Activated CD4-positive, alpha-beta T cell treated with anti-CD3 and anti-CD28 coated beads for 36 hours (primary cell): ENCODE results near the gene ROR2. TPM values are rescaled to one million over a fixed set of nuclear protein-coding genes. Genes with fewer than 3 reads are reported as not detected.
"Not testable (repeated sequence)": the region's sequence is repeated elsewhere in the genome, so short reads cannot be mapped to it uniquely, and the experiment has no call there.

Experiments
- ATAC-seq: fragments of 200-7000 bp; cut with Tn5 transposase; one replicate; pipeline ENCODE4 v1.10.0; 2021; ENCODE audit warnings: mild to moderate bottlenecking, moderate library complexity
- CTCF ChIA-PET: fragments of 350-600 bp; sonication (Branson Sonifier 250); formaldehyde crosslinking; loops from one replicate; lab custom pipeline; 2021; ENCODE audit warnings: antibody characterized with exemption; lab: Charles Lee
- POLR2A ChIA-PET: fragments of 350-600 bp; sonication (Branson Sonifier 250); formaldehyde crosslinking; loops from one replicate; lab custom pipeline; 2021; ENCODE audit warnings: antibody characterized with exemption, inconsistent platforms; lab: Charles Lee
- DNase-seq: peaks from one replicate; pipeline ENCODE4 v3.0.0-alpha.2; 2020
- H3K27ac Mint-ChIP-seq: one replicate; pipeline ENCODE4 v1.8.0; 2021; ENCODE audit warnings: mixed read lengths
- H3K27me3 Mint-ChIP-seq: one replicate; pipeline ENCODE4 v1.8.0; 2021; ENCODE audit warnings: mixed read lengths
- H3K36me3 Mint-ChIP-seq: one replicate; pipeline ENCODE4 v1.8.0; 2021; ENCODE audit warnings: low read depth, mixed read lengths
- H3K4me1 Mint-ChIP-seq: one replicate; pipeline ENCODE4 v1.8.0; 2021; ENCODE audit warnings: mixed read lengths
- H3K4me3 Mint-ChIP-seq: one replicate; pipeline ENCODE4 v1.8.0; 2021; ENCODE audit warnings: mild to moderate bottlenecking, moderate library complexity, mixed read lengths
- H3K9me3 Mint-ChIP-seq: one replicate; pipeline ENCODE4 v1.8.0; 2021; ENCODE audit warnings: low read depth, mixed read lengths
- intact Hi-C, 2 experiments: fragments of 100-400 bp; cut with DNase I in 1 of 2; cut with micrococcal nuclease in 1 of 2; formaldehyde crosslinking; loops; one replicate each; pipeline versions ENCODE4 v1.14.2 to v1.15.1; 2022 to 2024; cut with DNase I, micrococcal nuclease
- total RNA-seq, 2 experiments: library from RNA; stranded (reverse); gene quantifications; one replicate each; pipeline ENCODE4 v1.2.3, GENCODE V29; 2021

ROR2 gene
- total RNA-seq, 2 experiments from 2014 or later: not detected

DNA sequence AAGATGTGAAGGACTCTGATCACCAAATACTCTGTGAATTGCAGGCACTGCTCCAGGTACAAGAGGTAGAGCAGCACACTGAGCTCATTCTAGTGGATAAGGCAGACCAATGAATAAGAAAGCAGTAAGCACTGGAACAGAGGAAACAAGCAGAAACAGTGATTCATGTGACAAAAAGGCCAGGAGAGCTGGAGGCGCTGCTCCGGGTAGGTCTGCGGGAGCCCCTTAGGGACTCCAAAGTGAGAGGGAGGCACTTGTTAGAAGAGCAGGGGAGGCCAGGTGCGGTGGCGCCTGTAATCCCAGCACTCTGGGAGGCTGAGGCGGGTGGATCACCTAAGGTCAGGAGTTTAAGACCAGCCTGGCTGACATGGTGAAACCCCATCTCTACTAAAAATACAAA, 294.8 kb downstream of the ROR2 start:
- CTCF ChIA-PET: no interaction called here
- no peaks in the 10 kb centered on the region for H3K36me3 Mint-ChIP-seq
- POLR2A ChIA-PET: no interaction called here
- ATAC-seq: no peak
- intact Hi-C loops: no loop called here
- H3K4me3 Mint-ChIP-seq: no peak overlapping the region
- H3K9me3 Mint-ChIP-seq: no peaks in the 10 kb centered on the region
- H3K4me1 Mint-ChIP-seq: no peaks in the 10 kb centered on the region
- no peak overlapping the region for H3K27ac Mint-ChIP-seq
- peaks cover 10% of the 10 kb centered on the region for H3K27me3 Mint-ChIP-seq
- DNase-seq: no peak

DNA sequence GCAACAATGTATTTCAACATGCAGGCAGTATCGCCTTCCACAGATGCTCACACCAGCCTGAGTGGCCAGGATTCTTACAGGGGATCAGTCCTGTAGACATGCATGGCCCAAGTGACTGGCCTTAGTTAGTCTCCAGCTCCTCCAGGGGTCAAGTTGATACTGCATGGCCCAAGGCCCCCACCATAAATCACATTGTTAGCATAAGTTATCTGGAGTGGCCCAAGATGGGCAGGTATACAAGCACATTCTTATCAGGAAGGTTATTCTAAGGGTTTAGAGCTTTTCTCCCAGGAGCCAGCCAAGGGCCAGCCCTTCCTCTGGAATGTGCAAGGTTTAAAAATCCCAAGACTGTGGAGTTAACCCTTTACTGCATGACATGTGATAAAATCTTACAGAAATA, 295.5 kb downstream of the ROR2 start:
- CTCF ChIA-PET: no interaction called here
- H3K27ac Mint-ChIP-seq: no peak overlapping the region

DNA sequence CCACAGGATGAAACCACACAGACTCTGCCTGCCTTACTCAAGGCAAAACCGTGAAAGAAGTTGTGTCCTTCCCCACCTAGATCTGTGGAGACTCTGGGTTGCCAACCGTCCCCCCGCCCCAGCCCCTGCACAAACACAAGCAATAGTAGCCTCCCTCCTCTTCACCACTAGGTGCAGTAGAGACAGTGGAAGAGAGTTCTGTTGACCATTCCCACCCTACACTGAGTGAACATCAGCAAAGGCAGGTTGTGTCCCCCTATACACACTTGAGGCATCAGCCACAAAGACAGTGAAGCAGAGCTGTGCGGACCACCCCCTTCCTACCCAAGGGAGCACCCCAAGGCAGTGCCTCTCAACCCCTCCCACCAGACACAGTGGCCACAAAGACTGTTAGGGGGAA, 302.7 kb downstream of the ROR2 start:
- intact Hi-C loops: no loop called here
- Mint-ChIP-seq H3K4me3 (no peak overlapping the region), H3K27me3 (peaks cover 22% of the 10 kb centered on the region), H3K36me3 (no peaks in the 10 kb centered on the region), H3K9me3 (no peaks in the 10 kb centered on the region), H3K4me1 (no peaks in the 10 kb centered on the region), H3K27ac (no peak overlapping the region)
- POLR2A ChIA-PET: no interaction called here
- DNase-seq (no peak), ATAC-seq (no peak)
- CTCF ChIA-PET: no interaction called here

More for the DNA sequence above, 295.5 kb downstream of the ROR2 start:
- ATAC-seq: no peak
- intact Hi-C loops: no loop called here
- Mint-ChIP-seq H3K27me3 (peaks cover 10% of the 10 kb centered on the region), H3K36me3 (no peaks in the 10 kb centered on the region), H3K9me3 (no peaks in the 10 kb centered on the region), H3K4me1 (no peaks in the 10 kb centered on the region), H3K4me3 (no peak overlapping the region)
- no peak for DNase-seq
- POLR2A ChIA-PET: no interaction called here

DNA sequence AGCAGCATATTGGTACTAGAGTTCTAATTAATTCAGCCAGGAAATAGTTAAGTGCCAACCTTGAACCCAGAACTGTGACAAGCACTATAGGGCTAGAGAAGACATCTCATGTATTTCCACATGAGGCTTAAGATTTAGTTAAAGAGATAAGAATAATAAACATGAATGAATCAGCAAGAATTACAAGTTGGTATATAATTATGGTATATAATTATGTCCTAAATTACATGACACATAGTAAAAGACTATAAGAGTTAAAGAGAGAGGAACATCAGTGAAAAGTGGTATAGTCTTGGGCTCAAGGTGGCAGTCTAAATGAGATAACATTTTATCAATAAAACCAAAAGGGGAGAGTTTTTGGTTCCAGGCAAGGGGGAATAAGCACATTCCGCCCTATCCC, 303.3 kb downstream of the ROR2 start:
- Mint-ChIP-seq H3K9me3 (no peaks in the 10 kb centered on the region), H3K4me3 (no peak overlapping the region)
- intact Hi-C loops: no loop called here

DNA sequence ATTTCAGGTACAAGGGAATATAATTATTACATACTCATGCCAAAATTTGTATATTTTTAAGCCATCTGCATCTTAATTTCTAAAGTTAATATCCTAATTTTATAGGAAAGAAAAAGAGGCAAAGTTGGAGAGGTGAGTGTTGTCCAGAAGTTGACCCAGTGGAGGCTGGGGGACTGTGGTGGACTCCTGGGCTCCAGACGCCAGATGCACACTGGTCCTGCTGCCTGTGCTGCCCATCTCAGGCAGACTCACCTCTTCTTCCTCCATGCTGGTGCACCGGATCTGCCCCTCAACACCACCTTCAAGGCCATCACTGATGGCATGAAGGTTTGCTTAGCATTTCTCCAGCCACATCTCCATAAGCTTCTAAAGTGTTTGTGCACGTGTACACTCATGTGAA, 305.6 kb downstream of the ROR2 start:
- Mint-ChIP-seq H3K4me3 (no peak overlapping the region), H3K27ac (no peak overlapping the region), H3K4me1 (no peaks in the 10 kb centered on the region), H3K27me3 (peaks cover 19% of the 10 kb centered on the region), H3K36me3 (no peaks in the 10 kb centered on the region), H3K9me3 (peaks cover 7% of the 10 kb centered on the region)
- ATAC-seq (no peak), DNase-seq (no peak)
- intact Hi-C loops: no loop called here
- POLR2A ChIA-PET: no interaction called here
- CTCF ChIA-PET: no interaction called here

More for the DNA sequence above, 303.3 kb downstream of the ROR2 start:
- Mint-ChIP-seq H3K36me3 (no peaks in the 10 kb centered on the region), H3K4me1 (no peaks in the 10 kb centered on the region), H3K27ac (no peak overlapping the region), H3K27me3 (peaks cover 22% of the 10 kb centered on the region)
- DNase-seq: no peak
- ATAC-seq: no peak
- POLR2A ChIA-PET: no interaction called here
- CTCF ChIA-PET: no interaction called here

DNA sequence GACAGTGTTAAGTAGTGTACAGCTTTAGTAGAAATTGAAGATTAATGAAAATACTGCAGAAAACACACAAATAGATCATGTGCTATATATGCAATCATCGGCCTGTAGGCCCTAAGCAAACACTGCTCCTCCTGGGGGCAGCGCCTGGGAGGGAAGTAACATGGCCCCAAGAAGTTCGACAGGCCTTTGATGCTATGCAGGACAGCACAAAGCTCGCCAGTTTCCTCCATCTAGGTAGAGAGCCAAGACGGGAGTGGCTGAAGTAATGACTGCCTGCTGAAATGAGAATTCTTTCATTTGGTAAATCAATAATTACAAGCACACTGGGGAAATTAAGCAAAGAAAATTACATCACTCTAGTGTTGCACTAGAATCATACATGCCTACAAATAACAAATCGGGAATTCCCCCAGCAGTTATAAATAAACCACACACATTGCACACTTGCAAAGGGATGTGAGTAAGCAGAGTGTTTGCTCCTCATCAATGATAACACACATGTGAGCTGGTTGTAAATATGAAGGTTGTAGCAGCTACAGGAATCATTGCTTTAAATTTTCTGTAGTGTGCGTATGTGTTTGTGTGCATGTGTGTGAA, 306.4 kb downstream of the ROR2 start:
- intact Hi-C loops: no loop called here
- Mint-ChIP-seq H3K4me1 (no peaks in the 10 kb centered on the region), H3K4me3 (no peak overlapping the region), H3K9me3 (peaks cover 7% of the 10 kb centered on the region), H3K27ac (no peak overlapping the region), H3K36me3 (no peaks in the 10 kb centered on the region), H3K27me3 (peaks cover 17% of the 10 kb centered on the region)
- ATAC-seq (no peak), DNase-seq (no peak)
- POLR2A ChIA-PET: no interaction called here
- CTCF ChIA-PET: no interaction called here

DNA sequence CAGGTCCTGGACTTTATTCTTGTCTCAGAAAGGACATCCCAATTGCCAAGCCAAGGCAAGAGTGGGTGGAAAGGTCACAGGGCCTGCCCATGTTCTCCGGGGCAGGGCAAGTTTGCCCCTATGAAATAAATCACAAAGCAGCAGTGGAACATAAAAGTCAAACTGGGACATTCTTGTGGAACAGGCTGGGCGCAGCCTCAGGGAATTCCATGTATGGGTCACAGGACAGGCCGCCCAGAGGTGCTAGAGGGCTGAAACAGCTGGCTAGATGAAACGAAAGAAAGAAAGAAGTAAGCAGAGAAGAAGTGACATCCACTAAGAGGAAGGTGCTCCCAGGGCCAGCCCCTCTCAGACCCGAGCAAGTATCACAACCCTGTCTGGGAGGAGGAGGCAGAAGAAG, 307.3 kb downstream of the ROR2 start:
- H3K27me3 Mint-ChIP-seq: peaks cover 14% of the 10 kb centered on the region
- H3K4me1 Mint-ChIP-seq: no peaks in the 10 kb centered on the region
- DNase-seq (no peak), ATAC-seq (no peak)
- peaks cover 7% of the 10 kb centered on the region for H3K9me3 Mint-ChIP-seq
- no peak overlapping the region for H3K27ac Mint-ChIP-seq
- ChIA-PET CTCF (no interaction called here), POLR2A (no interaction called here)
- no peak overlapping the region for H3K4me3 Mint-ChIP-seq
- no peaks in the 10 kb centered on the region for H3K36me3 Mint-ChIP-seq
- intact Hi-C loops: no loop called here

DNA sequence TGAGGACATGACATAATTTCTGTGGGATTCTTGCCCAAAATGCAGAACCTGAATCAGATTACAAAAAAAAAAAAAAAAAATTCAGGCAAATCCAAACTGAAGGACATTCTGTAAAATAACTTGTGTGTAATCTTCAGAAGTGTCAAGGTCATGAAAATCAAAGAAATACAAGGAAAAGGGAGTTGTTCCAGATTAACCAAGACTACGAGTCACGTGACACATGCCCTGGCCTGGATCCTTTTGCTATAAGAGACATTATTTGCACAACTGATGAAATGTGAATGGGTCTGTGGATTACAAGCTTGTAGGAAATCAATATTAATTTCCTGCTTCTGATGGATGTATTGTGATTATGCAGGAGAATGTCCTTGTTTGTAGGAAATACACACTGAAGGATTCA, 309.6 kb downstream of the ROR2 start:
- H3K4me3 Mint-ChIP-seq: no peak overlapping the region

DNA sequence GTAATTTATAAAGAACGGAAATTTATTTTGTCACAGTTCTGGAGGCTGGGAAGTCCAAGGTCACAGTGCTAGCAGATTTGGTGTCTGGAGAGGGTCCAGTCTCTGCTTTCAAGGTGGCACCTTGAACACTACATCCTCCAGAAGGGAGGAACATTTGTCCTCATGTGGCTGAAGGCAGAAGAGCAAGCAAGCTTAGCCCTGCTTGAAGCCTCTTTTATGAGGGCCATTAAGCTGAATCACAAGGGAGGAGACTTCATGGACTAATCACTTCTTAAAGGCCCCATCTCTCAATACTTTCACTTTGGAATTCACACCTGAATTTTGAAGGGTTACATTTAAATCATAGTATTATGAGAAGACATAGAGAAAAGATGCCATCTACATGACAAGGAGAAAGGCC, 311.0 kb downstream of the ROR2 start:
- Mint-ChIP-seq H3K4me1 (no peaks in the 10 kb centered on the region), H3K36me3 (no peaks in the 10 kb centered on the region), H3K27me3 (peaks cover 5% of the 10 kb centered on the region), H3K9me3 (peaks cover 7% of the 10 kb centered on the region), H3K27ac (no peak overlapping the region), H3K4me3 (no peak overlapping the region)
- no peak for ATAC-seq
- POLR2A ChIA-PET: no interaction called here
- CTCF ChIA-PET: interaction anchor here (1.5 kb wide), 1 partner anchor 205 kb away, joined by 3 read pairs; no protein-coding TSS in a partner anchor
- no peak for DNase-seq
- intact Hi-C loops: no loop called here

More for the DNA sequence above, 309.6 kb downstream of the ROR2 start:
- Mint-ChIP-seq H3K27ac (no peak overlapping the region), H3K4me1 (no peaks in the 10 kb centered on the region), H3K27me3 (peaks cover 5% of the 10 kb centered on the region), H3K36me3 (no peaks in the 10 kb centered on the region), H3K9me3 (peaks cover 7% of the 10 kb centered on the region)
- POLR2A ChIA-PET: no interaction called here
- intact Hi-C loops: no loop called here
- ATAC-seq (no peak), DNase-seq (no peak)
- CTCF ChIA-PET: interaction anchor here (0.6 kb wide), 1 partner anchor 1142 kb away, joined by 3 read pairs; no protein-coding TSS in a partner anchor

DNA sequence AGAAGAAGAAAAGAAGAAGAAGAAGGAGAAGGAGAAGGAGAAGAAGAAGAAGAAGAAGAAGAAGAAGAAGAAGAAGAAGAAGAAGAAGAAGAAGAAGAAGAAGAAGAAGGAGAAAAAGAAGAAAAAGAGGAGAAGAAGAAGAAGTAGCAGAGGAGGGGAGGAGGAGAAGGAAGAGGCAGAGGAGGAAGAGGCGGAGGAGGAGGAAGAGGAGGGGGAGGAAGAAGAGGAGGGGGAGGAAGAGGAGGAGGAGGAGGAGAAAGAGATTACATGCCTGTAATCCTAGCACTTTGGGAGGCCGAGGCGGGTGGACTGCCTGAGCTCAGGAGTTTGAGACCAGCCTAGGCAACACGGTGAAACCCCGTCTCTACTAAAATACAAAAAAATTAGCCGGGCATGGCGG, 315.2 kb downstream of the ROR2 start:
- H3K9me3 Mint-ChIP-seq, DNase-seq, CTCF ChIA-PET, intact Hi-C loops, H3K36me3 Mint-ChIP-seq, POLR2A ChIA-PET, ATAC-seq, H3K27ac Mint-ChIP-seq, H3K4me3 Mint-ChIP-seq, H3K4me1 Mint-ChIP-seq: not testable (repeated sequence)
- H3K27me3 Mint-ChIP-seq: peaks cover 36% of the 10 kb centered on the region

DNA sequence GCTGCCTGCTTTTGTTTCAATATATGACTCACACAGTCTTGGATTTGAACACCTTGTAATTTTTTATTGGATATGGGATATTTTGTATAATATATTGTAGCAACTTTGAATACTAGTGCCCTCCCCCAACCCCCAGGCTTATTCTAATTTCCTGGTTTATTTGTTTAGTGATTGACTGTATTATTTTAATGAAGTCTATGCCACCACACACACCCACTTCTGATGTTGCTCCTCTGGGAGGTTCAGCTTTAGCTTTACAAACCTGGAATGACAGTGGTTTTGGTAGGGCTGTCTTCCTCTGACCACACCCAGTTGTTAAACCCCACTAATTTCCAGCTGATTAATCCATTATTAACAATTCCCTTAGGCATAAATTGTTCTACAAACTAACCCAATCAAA, 320.3 kb downstream of the ROR2 start:
- DNase-seq (no peak), ATAC-seq (no peak)
- CTCF ChIA-PET: interaction anchor here (0.6 to 0.8 kb wide), 2 partner anchors 689 to 715 kb away, joined by 3 to 5 read pairs; no protein-coding TSS in a partner anchor
- no peaks in the 10 kb centered on the region for H3K36me3 Mint-ChIP-seq
- H3K4me3 Mint-ChIP-seq: no peak overlapping the region
- H3K27ac Mint-ChIP-seq: no peak overlapping the region
- POLR2A ChIA-PET: no interaction called here
- intact Hi-C loops: no loop called here
- peaks cover 5% of the 10 kb centered on the region for H3K9me3 Mint-ChIP-seq
- peaks cover 54% of the 10 kb centered on the region for H3K27me3 Mint-ChIP-seq
- no peaks in the 10 kb centered on the region for H3K4me1 Mint-ChIP-seq

DNA sequence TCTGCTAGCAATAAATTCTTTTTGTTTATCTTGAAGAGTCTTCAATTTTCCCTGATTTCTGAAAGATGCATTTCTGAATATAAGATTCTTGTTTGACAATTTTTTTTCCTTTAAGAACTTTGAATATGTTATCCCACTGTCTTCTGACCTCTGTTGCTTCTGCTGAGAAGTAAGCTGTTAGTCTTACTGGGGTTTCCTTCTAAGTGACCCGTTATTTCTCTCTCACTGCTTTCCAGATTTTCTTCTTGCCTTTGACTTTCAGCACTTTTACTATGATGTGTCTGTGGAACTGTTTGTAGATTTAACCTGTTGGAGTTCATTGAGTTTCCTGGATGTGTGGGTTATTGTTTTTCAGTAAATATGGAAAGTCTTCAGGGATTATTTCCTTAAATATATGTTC, 321.1 kb downstream of the ROR2 start:
- Mint-ChIP-seq H3K4me1 (no peaks in the 10 kb centered on the region), H3K4me3 (no peak overlapping the region), H3K27ac (no peak overlapping the region), H3K36me3 (no peaks in the 10 kb centered on the region), H3K9me3 (peaks cover 6% of the 10 kb centered on the region), H3K27me3 (peaks cover 56% of the 10 kb centered on the region)
- ChIA-PET POLR2A (no interaction called here), CTCF (no interaction called here)
- intact Hi-C loops: no loop called here
- ATAC-seq (no peak), DNase-seq (no peak)
